ENCODE measurements around the gene PEX11A. TPM values are rescaled to one million over a fixed set of nuclear protein-coding genes. Genes with fewer than 3 reads are reported as not detected.
A peak's percentile ranks its signal among the peaks of the same experiment; 100 is the strongest.

The PEX11A gene
- total and polyA plus RNA-seq, 2 donors (not counting 1 experiment from before 2014, with no cell fraction given): 0.78 to 2.4 TPM

DNA sequence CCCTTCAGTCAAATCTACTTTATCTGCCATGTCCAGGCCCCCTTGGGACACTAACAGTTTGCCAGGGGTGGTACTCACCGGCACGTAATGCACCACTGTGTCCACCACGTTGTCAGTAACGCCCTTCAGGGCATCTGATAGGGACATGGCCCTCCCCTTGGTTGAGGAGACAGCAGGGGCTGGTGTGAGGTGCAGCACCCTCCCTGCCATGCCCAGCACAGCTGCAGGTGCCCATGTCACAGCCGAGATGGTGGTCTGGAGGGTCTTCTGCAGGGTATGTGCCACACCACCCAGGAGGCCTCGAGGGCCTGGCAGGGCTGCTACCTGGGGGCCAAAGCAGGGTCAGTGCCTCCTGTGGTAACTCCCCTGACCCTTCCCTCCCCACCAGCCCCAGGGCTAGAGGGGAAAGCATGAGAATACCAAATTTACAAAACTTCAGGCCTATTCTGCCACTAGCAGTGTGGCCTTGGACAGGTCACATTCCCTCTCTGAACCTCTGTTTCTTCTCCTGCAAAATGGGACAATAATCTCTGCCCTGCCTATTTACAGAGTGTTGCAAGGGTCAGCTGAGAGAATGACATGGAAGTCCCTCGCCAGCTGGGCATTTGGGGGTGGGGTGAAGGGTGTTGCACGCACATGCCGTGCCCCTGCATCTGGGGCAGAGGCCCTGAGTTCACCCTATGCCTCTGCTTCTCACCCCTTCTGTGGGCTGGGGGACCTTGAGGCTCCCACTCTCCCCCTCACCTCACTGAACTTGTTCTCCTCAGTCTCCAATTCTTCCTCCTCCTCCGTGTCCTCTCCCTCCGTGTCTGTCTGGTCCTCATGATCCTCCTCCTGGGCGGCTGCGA, 23.5 kb downstream of the PEX11A start:
- no peak for ATAC-seq (ENCODE audit: low read depth)
- Mint-ChIP-seq H3K27me3 (peaks cover 22% of the 10 kb centered on the region), H3K4me1 (peaks cover 7% of the 10 kb centered on the region), H3K4me3 (no peak overlapping the region), H3K27ac (no peak overlapping the region), H3K9me3 (ENCODE audit: insufficient read depth) (no peaks in the 10 kb centered on the region)
- no peaks in the 10 kb centered on the region for H3K79me2 ChIP-seq (ENCODE audit: control insufficient read depth, insufficient read depth, low read length)
- ChIA-PET POLR2A (no interaction called here), CTCF (no interaction called here)
- no peak for DNase-seq
- H3K9me3 ChIP-seq (ENCODE audit: control extremely low read depth in 1 of 3, control insufficient read depth in 2 of 3, insufficient read depth in 1 of 3, low read length in 2 of 3): no peaks in the 10 kb centered on the region
- no peak overlapping the region for H3K27ac ChIP-seq (ENCODE audit: low read length in 2 of 2)
- no peak overlapping the region for H3K9ac ChIP-seq (ENCODE audit: low read length)
- peaks cover 0 to 24% (median 6%) of the 10 kb centered on the region in 4 experiments for H3K27me3 ChIP-seq (replicated peaks in 1 of 4; ENCODE audit: control extremely low read depth in 1 of 4, control insufficient read depth in 3 of 4, insufficient read depth in 4 of 4, low read length in 3 of 4)
- no peaks in the 10 kb centered on the region for H4K20me1 ChIP-seq (ENCODE audit: control insufficient read depth, insufficient read depth, low read length, poor library complexity, severe bottlenecking)
- H3K4me2 ChIP-seq (replicated peaks; ENCODE audit: low read depth, low read length, poor library complexity, severe bottlenecking): no peak overlapping the region
- 97% methylated on average over 10 of the region's 13 CpGs for WGBS (ENCODE audit: insufficient coverage)
- intact Hi-C loops (cut with micrococcal nuclease): no loop called here
- no peak overlapping the region for H2AFZ ChIP-seq (ENCODE audit: insufficient read depth, low read depth, low read length, poor library complexity, severe bottlenecking)
- H3K36me3 ChIP-seq (replicated peaks in 1 of 2; ENCODE audit: control extremely low read depth in 1 of 2, control insufficient read depth in 1 of 2, extremely low read depth in 1 of 2, insufficient read depth in 2 of 2, low read length in 1 of 2): no peaks in the 10 kb centered on the region
- no peak overlapping the region for H3K4me3 ChIP-seq (ENCODE audit: control extremely low read depth in 1 of 5, extremely low read depth in 1 of 5, insufficient read depth in 1 of 5, low read depth in 2 of 5, low read length in 4 of 5)
- H3K4me1 ChIP-seq (ENCODE audit: control insufficient read depth in 2 of 2, insufficient read depth in 2 of 2, low read length in 2 of 2): peaks cover 0 to 7% of the 10 kb centered on the region in 2 donors
- TF ChIP-seq, protein P1, sequence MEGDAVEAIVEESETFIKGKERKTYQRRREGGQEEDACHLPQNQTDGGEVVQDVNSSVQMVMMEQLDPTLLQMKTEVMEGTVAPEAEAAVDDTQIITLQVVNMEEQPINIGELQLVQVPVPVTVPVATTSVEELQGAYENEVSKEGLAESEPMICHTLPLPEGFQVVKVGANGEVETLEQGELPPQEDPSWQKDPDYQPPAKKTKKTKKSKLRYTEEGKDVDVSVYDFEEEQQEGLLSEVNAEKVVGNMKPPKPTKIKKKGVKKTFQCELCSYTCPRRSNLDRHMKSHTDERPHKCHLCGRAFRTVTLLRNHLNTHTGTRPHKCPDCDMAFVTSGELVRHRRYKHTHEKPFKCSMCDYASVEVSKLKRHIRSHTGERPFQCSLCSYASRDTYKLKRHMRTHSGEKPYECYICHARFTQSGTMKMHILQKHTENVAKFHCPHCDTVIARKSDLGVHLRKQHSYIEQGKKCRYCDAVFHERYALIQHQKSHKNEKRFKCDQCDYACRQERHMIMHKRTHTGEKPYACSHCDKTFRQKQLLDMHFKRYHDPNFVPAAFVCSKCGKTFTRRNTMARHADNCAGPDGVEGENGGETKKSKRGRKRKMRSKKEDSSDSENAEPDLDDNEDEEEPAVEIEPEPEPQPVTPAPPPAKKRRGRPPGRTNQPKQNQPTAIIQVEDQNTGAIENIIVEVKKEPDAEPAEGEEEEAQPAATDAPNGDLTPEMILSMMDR (IDR thresholded peaks at IDR 0.05): no peak
- no peak for TF ChIP-seq EZH2 (IDR thresholded peaks at IDR 0.05; ENCODE audit: borderline replicate concordance, insufficient read depth, low read depth, low read length, poor library complexity, severe bottlenecking)

DNA sequence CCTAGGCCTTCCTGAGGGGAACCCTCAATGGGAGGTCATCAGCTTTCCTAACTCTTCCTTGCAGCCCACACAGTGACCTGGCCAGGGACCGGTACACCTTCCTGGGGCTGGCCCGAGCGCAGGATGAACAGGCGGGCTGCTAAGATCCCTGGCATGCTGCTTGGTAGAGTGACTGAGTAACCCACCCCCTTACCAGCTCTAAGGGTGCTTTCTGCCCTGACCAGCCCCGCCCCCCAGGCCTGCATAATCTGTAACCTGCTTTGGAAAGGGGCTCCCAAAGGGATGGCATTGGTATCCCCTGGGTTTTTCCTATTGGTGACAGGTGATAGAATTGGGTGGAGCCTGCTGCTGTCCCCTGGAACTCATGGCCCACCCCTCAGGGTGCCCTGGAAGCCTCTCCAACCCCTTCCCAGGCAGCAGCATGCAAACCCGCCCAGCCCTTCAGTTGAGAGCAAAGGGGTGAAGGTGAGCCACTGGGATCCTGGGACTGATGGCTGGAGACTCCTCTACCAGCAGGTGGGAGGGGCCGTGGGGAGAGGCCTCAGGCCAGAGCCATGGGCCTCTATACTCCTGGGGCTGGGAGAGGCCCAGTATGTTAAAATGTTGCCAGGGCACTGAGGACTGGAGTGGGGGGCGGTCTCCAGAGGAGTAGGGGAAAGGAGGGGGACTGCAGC, 24.2 kb downstream of the PEX11A start:
- H3K4me1 ChIP-seq (ENCODE audit: control insufficient read depth in 2 of 2, insufficient read depth in 2 of 2, low read length in 2 of 2): peaks cover 0 to 7% of the 10 kb centered on the region in 2 donors
- POLR2A ChIA-PET: no interaction called here
- no peak for DNase-seq
- H2AFZ ChIP-seq (ENCODE audit: insufficient read depth, low read depth, low read length, poor library complexity, severe bottlenecking): no peak overlapping the region
- H3K36me3 ChIP-seq (replicated peaks in 1 of 2; ENCODE audit: control extremely low read depth in 1 of 2, control insufficient read depth in 1 of 2, extremely low read depth in 1 of 2, insufficient read depth in 2 of 2, low read length in 1 of 2): no peaks in the 10 kb centered on the region
- no peak for TF ChIP-seq EZH2 (IDR thresholded peaks at IDR 0.05; ENCODE audit: borderline replicate concordance, insufficient read depth, low read depth, low read length, poor library complexity, severe bottlenecking)
- TF ChIP-seq, protein P1 (IDR thresholded peaks at IDR 0.05): no peak
- Mint-ChIP-seq H3K9me3 (ENCODE audit: insufficient read depth) (no peaks in the 10 kb centered on the region), H3K27me3 (peaks cover 25% of the 10 kb centered on the region), H3K4me3 (no peak overlapping the region), H3K4me1 (peaks cover 7% of the 10 kb centered on the region), H3K27ac (no peak overlapping the region)
- H3K27me3 ChIP-seq (replicated peaks in 1 of 4; ENCODE audit: control extremely low read depth in 1 of 4, control insufficient read depth in 3 of 4, insufficient read depth in 4 of 4, low read length in 3 of 4): peaks cover 0 to 24% (median 6%) of the 10 kb centered on the region in 4 experiments
- 96% methylated on average over 5 of the region's 8 CpGs for WGBS (ENCODE audit: insufficient coverage)
- H3K27ac ChIP-seq (ENCODE audit: low read length in 2 of 2): no peak overlapping the region
- no peak overlapping the region for H3K9ac ChIP-seq (ENCODE audit: low read length)
- H4K20me1 ChIP-seq (ENCODE audit: control insufficient read depth, insufficient read depth, low read length, poor library complexity, severe bottlenecking): no peaks in the 10 kb centered on the region
- no peak for ATAC-seq (ENCODE audit: low read depth)
- H3K79me2 ChIP-seq (ENCODE audit: control insufficient read depth, insufficient read depth, low read length): no peaks in the 10 kb centered on the region
- CTCF ChIA-PET: no interaction called here
- intact Hi-C loops (cut with micrococcal nuclease): no loop called here
- no peak overlapping the region for H3K4me3 ChIP-seq (ENCODE audit: control extremely low read depth in 1 of 5, extremely low read depth in 1 of 5, insufficient read depth in 1 of 5, low read depth in 2 of 5, low read length in 4 of 5)
- peak overlapping the region; percentile 46 for H3K4me2 ChIP-seq (replicated peaks; ENCODE audit: low read depth, low read length, poor library complexity, severe bottlenecking)
- H3K9me3 ChIP-seq (ENCODE audit: control extremely low read depth in 1 of 3, control insufficient read depth in 2 of 3, insufficient read depth in 1 of 3, low read length in 2 of 3): no peaks in the 10 kb centered on the region
